ENCODE results near the gene CAMKMT. TPM values are rescaled to one million over a fixed set of nuclear protein-coding genes. Genes with fewer than 3 reads are reported as not detected.
A peak's percentile ranks its signal among the peaks of the same experiment; 100 is the strongest.

The CAMKMT gene
- total and polyA plus RNA-seq, 9 of the 15 experiments (the other 6 are each of a cell fraction or from before 2014, with no cell fraction given): 1.6 to 15.3 (median 7.4) TPM

DNA sequence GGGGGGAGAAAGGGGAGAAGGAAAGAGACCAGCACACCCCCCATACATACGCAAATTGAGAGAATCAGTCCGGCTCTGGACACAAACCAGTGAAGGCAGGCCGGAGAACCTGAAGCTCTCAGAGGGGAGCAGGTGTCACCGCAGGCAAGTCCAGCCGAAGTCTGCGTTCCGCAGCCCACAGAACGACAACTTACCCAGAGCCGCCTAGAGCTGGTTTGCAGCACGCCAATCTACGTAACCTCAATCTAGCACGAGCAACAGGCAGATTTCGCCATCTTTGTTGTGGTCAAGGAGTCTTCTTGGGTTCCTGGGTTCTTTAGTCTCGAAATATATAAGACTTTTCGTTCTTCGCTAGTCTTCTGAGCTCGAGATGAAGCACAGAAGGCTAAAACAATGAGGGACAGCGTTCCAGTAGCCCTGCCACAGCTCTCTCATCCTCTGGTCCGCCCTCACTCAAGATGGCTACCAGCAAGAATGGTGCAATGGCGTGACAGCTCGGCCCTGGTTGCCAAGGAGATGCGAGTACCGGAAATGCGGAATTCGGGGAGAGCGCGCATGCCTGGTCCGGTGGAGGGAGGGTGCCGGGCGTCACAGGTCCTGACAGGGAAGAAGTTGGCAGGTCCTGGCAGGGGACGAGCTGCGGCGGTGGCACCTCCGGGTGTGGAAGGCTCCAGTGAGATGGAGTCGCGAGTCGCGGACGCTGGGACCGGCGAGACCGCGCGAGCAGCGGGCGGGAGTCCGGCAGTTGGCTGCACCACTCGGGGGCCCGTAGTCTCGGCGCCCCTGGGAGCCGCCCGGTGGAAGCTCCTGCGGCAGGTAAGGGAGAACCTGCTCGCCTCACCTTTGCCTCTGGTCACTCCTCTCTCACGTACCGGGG lies at the start of gene CAMKMT, which contains the start of gene PREPL (continued):
- TF ChIP-seq ETV5 (CRISPR knock-in tag; IDR thresholded peaks at IDR 0.05; ENCODE audit: low read depth): peak; percentile 82
- TF ChIP-seq GABPA (tag; conservative IDR thresholded peaks at IDR 0.05; ENCODE audit: low read depth): peak; percentile 86
- TF ChIP-seq, protein P1, sequence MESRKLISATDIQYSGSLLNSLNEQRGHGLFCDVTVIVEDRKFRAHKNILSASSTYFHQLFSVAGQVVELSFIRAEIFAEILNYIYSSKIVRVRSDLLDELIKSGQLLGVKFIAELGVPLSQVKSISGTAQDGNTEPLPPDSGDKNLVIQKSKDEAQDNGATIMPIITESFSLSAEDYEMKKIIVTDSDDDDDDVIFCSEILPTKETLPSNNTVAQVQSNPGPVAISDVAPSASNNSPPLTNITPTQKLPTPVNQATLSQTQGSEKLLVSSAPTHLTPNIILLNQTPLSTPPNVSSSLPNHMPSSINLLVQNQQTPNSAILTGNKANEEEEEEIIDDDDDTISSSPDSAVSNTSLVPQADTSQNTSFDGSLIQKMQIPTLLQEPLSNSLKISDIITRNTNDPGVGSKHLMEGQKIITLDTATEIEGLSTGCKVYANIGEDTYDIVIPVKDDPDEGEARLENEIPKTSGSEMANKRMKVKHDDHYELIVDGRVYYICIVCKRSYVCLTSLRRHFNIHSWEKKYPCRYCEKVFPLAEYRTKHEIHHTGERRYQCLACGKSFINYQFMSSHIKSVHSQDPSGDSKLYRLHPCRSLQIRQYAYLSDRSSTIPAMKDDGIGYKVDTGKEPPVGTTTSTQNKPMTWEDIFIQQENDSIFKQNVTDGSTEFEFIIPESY (CRISPR knock-in tag; IDR thresholded peaks at IDR 0.05): 0 out of 2 replicates have a peak, but pooled peaks have one; percentile 15
- no peak for TF ChIP-seq IRF2 (CRISPR knock-in tag; IDR thresholded peaks at IDR 0.05)
- TF ChIP-seq, protein P2, sequence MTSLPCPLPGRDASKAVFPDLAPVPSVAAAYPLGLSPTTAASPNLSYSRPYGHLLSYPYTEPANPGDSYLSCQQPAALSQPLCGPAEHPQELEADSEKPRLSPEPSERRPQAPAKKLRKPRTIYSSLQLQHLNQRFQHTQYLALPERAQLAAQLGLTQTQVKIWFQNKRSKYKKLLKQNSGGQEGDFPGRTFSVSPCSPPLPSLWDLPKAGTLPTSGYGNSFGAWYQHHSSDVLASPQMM (CRISPR knock-in tag; IDR thresholded peaks at IDR 0.05): no peak
- TF ChIP-seq CTBP1 (IDR thresholded peaks at IDR 0.05; ENCODE audit: borderline replicate concordance): peak; percentile 54; the same call in 1 of the 2 replicates
- peak; percentile 55; the same call in 1 of the 2 replicates for TF ChIP-seq NR2C2 (CRISPR knock-in tag; IDR thresholded peaks at IDR 0.05)
- TF ChIP-seq NR2C2 (tag; IDR thresholded peaks at IDR 0.05): peak; percentile 95
- no peak for TF ChIP-seq E2F3 (CRISPR knock-in tag; IDR thresholded peaks at IDR 0.05)
- TF ChIP-seq ZSCAN32 (CRISPR knock-in tag; IDR thresholded peaks at IDR 0.05): peak; percentile 95
- TF ChIP-seq HOXB6 (CRISPR knock-in tag; IDR thresholded peaks at IDR 0.05; ENCODE audit: borderline replicate concordance): no peak
- no peak for TF ChIP-seq ZNF224 (CRISPR knock-in tag; IDR thresholded peaks at IDR 0.05)
- peak; percentile 89 for TF ChIP-seq POLR2G (IDR thresholded peaks at IDR 0.05; ENCODE audit: low read depth, low read length)
- peak; percentile 95 for TF ChIP-seq ELF1 (tag; IDR thresholded peaks at IDR 0.05)
- TF ChIP-seq CBFB (CRISPR knock-in tag; IDR thresholded peaks at IDR 0.05): peak; percentile 24; the same call in 1 of the 2 replicates
- no peak for TF ChIP-seq ADNP (tag; IDR thresholded peaks at IDR 0.05)
- TF ChIP-seq ZNF23 (CRISPR knock-in tag; IDR thresholded peaks at IDR 0.05): no peak
- TF ChIP-seq TBP (optimal IDR thresholded peaks at IDR 0.05; ENCODE audit: low read depth, low read length): peak; percentile 89
- TF ChIP-seq, protein P3, sequence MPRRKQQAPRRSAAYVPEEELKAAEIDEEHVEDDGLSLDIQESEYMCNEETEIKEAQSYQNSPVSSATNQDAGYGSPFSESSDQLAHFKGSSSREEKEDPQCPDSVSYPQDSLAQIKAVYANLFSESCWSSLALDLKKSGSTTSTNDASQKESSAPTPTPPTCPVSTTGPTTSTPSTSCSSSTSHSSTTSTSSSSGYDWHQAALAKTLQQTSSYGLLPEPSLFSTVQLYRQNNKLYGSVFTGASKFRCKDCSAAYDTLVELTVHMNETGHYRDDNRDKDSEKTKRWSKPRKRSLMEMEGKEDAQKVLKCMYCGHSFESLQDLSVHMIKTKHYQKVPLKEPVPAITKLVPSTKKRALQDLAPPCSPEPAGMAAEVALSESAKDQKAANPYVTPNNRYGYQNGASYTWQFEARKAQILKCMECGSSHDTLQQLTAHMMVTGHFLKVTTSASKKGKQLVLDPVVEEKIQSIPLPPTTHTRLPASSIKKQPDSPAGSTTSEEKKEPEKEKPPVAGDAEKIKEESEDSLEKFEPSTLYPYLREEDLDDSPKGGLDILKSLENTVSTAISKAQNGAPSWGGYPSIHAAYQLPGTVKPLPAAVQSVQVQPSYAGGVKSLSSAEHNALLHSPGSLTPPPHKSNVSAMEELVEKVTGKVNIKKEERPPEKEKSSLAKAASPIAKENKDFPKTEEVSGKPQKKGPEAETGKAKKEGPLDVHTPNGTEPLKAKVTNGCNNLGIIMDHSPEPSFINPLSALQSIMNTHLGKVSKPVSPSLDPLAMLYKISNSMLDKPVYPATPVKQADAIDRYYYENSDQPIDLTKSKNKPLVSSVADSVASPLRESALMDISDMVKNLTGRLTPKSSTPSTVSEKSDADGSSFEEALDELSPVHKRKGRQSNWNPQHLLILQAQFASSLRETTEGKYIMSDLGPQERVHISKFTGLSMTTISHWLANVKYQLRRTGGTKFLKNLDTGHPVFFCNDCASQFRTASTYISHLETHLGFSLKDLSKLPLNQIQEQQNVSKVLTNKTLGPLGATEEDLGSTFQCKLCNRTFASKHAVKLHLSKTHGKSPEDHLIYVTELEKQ (CRISPR knock-in tag; IDR thresholded peaks at IDR 0.05): no peak
